Measurements from ENCODE around the gene MYLIP.
A peak's percentile ranks its signal among the peaks of the same experiment; 100 is the strongest.

Gene MYLIP

DNA sequence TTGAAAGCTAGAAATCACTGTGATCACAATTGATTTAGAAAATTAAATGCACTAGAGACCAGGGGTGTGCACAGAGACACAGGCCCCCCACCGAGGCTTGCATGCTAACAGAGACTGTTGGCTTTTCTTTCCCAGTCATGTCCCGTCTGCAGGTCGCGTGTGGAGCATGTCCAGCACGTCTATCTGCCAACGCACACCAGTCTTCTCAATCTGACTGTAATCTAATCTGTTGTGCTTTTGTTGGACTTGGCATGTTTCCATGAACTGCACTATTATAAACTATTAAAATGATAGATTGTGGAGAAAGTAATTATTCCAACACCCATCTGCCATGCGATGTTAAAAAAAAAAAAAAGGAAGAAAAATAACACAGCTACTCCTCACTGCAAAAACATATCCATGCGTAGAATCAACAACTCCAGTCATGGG lies 17.7 kb downstream of the MYLIP start:
- POLR2A ChIA-PET, result interaction anchor here (0.8 to 2.3 kb wide), 3 partner anchors 8 to 41 kb away, joined by 3 to 8 read pairs (median 3); partner anchors contain the start of gene MYLIP
- H3K9me3 ChIP-seq (ENCODE audit: control insufficient read depth, insufficient read depth, low read depth, low read length), result no peaks in the 10 kb centered on the region
- CTCF ChIA-PET, result interaction anchor here (0.6 to 1.9 kb wide), 6 partner anchors 14 to 455 kb away, joined by 3 to 6 read pairs (median 4); no protein-coding TSS in a partner anchor
- no peak overlapping the region for H3K4me3 ChIP-seq (ENCODE audit: low read depth, low read length)
- peaks cover 12% of the 10 kb centered on the region for H3K4me1 ChIP-seq (ENCODE audit: control insufficient read depth, insufficient read depth, low read length)
- peak overlapping the region; percentile 73 for H3K27ac ChIP-seq (ENCODE audit: extremely low read depth, low read depth, low read length)
- H3K36me3 ChIP-seq (ENCODE audit: control insufficient read depth in 2 of 2, insufficient read depth in 1 of 2, low read length in 2 of 2), result peaks cover 50 to 93% of the 10 kb centered on the region in 2 experiments
- no peak for TF ChIP-seq SETDB1 (IDR thresholded peaks at IDR 0.05; ENCODE audit: insufficient read length, low read length)
- no peak for TF ChIP-seq ZNF585B (tag by site-specific recombination; IDR thresholded peaks at IDR 0.05)
- TF ChIP-seq SP2 (tag by site-specific recombination; IDR thresholded peaks at IDR 0.05), result no peak
- 0 out of 2 replicates have a peak, but pooled peaks have one; percentile 65 for TF ChIP-seq BCL11B (tag by site-specific recombination; IDR thresholded peaks at IDR 0.05; ENCODE audit: low read depth)
- no peak for TF ChIP-seq KLF16 (tag by site-specific recombination; IDR thresholded peaks at IDR 0.05)
- TF ChIP-seq ZNF777 (tag by site-specific recombination; IDR thresholded peaks at IDR 0.05; ENCODE audit: borderline replicate concordance), result no peak
- TF ChIP-seq, protein P1, sequence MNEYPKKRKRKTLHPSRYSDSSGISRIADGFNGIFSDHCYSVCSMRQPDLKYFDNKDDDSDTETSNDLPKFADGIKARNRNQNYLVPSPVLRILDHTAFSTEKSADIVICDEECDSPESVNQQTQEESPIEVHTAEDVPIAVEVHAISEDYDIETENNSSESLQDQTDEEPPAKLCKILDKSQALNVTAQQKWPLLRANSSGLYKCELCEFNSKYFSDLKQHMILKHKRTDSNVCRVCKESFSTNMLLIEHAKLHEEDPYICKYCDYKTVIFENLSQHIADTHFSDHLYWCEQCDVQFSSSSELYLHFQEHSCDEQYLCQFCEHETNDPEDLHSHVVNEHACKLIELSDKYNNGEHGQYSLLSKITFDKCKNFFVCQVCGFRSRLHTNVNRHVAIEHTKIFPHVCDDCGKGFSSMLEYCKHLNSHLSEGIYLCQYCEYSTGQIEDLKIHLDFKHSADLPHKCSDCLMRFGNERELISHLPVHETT (tag by site-specific recombination; IDR thresholded peaks at IDR 0.05), result peak; percentile 67; the same call in 1 of the 2 replicates
- no peak for TF ChIP-seq ZBTB48 (tag by site-specific recombination; IDR thresholded peaks at IDR 0.05)
- no peak for TF ChIP-seq ZNF626 (tag by site-specific recombination; IDR thresholded peaks at IDR 0.05)
- no peak for TF ChIP-seq ZFP69B (tag by site-specific recombination; IDR thresholded peaks at IDR 0.05)
- TF ChIP-seq ZNF133 (tag by site-specific recombination; IDR thresholded peaks at IDR 0.05), result no peak
- TF ChIP-seq ZNF404 (tag by site-specific recombination; IDR thresholded peaks at IDR 0.05), result no peak
- TF ChIP-seq ZNF830 (tag by site-specific recombination; IDR thresholded peaks at IDR 0.05; ENCODE audit: low read depth), result no peak
- TF ChIP-seq ZNF600 (tag by site-specific recombination; IDR thresholded peaks at IDR 0.05), result peak; percentile 63
- no peak for TF ChIP-seq ZNF311 (tag by site-specific recombination; IDR thresholded peaks at IDR 0.05; ENCODE audit: borderline replicate concordance)
- TF ChIP-seq ZNF175 (tag by site-specific recombination; IDR thresholded peaks at IDR 0.05), result no peak
- TF ChIP-seq ZSCAN30 (tag by site-specific recombination; IDR thresholded peaks at IDR 0.05), result peak; percentile 78; the same call in 1 of the 2 replicates
- peak; percentile 97 for TF ChIP-seq FEZF1 (tag by site-specific recombination; IDR thresholded peaks at IDR 0.05)
- peak; percentile 37; the same call in 1 of the 2 replicates for TF ChIP-seq ZNF341 (tag by site-specific recombination; IDR thresholded peaks at IDR 0.05; ENCODE audit: low read depth)
- TF ChIP-seq ZNF621 (tag by site-specific recombination; IDR thresholded peaks at IDR 0.05), result no peak
- no peak for TF ChIP-seq ZNF530 (tag by site-specific recombination; IDR thresholded peaks at IDR 0.05; ENCODE audit: low read depth)
- TF ChIP-seq, protein P2, sequence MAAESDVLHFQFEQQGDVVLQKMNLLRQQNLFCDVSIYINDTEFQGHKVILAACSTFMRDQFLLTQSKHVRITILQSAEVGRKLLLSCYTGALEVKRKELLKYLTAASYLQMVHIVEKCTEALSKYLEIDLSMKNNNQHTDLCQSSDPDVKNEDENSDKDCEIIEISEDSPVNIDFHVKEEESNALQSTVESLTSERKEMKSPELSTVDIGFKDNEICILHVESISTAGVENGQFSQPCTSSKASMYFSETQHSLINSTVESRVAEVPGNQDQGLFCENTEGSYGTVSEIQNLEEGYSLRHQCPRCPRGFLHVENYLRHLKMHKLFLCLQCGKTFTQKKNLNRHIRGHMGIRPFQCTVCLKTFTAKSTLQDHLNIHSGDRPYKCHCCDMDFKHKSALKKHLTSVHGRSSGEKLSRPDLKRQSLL (tag by site-specific recombination; IDR thresholded peaks at IDR 0.05), result no peak
- TF ChIP-seq KLF10 (tag by site-specific recombination; IDR thresholded peaks at IDR 0.05), result peak; percentile 55
- no peak for TF ChIP-seq ZFP41 (tag by site-specific recombination; IDR thresholded peaks at IDR 0.05; ENCODE audit: borderline replicate concordance)
- TF ChIP-seq ZNF211 (tag by site-specific recombination; IDR thresholded peaks at IDR 0.05; ENCODE audit: low read depth), result no peak
- no peak for TF ChIP-seq ZNF239 (tag by site-specific recombination; IDR thresholded peaks at IDR 0.05)
- TF ChIP-seq ZNF510 (tag by site-specific recombination; IDR thresholded peaks at IDR 0.05; ENCODE audit: insufficient replicate concordance), result no peak
- TF ChIP-seq ZNF274 (IDR thresholded peaks at IDR 0.05; ENCODE audit: low read length), result no peak
- no peak for TF ChIP-seq ZNF274 (tag by site-specific recombination; IDR thresholded peaks at IDR 0.05; ENCODE audit: borderline replicate concordance)
- TF ChIP-seq, protein P3, sequence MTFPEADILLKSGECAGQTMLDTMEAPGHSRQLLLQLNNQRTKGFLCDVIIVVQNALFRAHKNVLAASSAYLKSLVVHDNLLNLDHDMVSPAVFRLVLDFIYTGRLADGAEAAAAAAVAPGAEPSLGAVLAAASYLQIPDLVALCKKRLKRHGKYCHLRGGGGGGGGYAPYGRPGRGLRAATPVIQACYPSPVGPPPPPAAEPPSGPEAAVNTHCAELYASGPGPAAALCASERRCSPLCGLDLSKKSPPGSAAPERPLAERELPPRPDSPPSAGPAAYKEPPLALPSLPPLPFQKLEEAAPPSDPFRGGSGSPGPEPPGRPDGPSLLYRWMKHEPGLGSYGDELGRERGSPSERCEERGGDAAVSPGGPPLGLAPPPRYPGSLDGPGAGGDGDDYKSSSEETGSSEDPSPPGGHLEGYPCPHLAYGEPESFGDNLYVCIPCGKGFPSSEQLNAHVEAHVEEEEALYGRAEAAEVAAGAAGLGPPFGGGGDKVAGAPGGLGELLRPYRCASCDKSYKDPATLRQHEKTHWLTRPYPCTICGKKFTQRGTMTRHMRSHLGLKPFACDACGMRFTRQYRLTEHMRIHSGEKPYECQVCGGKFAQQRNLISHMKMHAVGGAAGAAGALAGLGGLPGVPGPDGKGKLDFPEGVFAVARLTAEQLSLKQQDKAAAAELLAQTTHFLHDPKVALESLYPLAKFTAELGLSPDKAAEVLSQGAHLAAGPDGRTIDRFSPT (tag by site-specific recombination; IDR thresholded peaks at IDR 0.05), result no peak
- TF ChIP-seq, protein P4, sequence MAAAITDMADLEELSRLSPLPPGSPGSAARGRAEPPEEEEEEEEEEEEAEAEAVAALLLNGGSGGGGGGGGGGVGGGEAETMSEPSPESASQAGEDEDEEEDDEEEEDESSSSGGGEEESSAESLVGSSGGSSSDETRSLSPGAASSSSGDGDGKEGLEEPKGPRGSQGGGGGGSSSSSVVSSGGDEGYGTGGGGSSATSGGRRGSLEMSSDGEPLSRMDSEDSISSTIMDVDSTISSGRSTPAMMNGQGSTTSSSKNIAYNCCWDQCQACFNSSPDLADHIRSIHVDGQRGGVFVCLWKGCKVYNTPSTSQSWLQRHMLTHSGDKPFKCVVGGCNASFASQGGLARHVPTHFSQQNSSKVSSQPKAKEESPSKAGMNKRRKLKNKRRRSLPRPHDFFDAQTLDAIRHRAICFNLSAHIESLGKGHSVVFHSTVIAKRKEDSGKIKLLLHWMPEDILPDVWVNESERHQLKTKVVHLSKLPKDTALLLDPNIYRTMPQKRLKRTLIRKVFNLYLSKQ (tag by site-specific recombination; IDR thresholded peaks at IDR 0.05; ENCODE audit: borderline replicate concordance), result no peak
- TF ChIP-seq ZNF791 (tag by site-specific recombination; IDR thresholded peaks at IDR 0.05), result no peak
- 0 out of 2 replicates have a peak, but pooled peaks have one; percentile 28 for TF ChIP-seq ZBTB21 (tag by site-specific recombination; IDR thresholded peaks at IDR 0.05)
- TF ChIP-seq ZNF433 (tag by site-specific recombination; IDR thresholded peaks at IDR 0.05; ENCODE audit: low read depth), result no peak
